Measurements from ENCODE around the gene LCNL1.

DNA sequence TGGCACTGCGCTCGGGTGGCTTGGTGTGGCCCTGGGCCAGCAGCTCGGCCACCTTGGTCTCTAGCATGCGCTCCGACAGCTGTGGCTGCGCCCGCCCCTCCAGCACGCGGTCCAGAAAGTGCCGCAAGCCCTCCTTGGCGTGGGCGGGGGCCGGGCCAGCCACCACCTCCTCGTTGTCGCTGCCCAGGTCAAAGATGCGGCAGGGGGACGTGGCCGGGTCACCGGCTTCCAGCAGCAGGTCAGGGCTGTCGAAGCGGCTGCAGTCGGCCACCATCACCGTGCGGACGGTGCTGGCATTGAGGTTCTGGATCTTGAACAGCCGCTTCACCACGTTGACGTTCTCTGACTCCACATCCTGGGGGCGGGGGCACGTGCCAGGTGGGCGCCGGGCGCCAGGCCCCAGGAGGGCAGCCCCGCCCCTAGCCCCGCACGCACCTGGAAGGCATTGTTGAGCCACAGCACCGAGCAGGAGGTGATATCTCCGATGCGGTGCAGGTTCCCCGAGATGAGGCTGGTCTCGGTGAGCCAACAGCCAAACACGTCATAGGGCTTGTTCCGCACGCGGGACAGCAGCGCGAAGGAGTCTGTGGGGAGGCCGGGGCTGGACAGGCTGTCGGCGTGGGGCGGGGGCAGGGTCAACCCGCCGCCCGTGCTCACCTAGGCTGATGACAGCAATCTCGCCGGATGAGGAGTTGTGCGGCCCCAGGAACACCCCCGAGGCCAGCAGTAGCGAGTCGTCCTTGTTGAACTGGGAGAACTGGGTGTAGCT lies 40.5 kb upstream of the LCNL1 start:
- TF ChIP-seq EZH2phosphoT487 (IDR thresholded peaks at IDR 0.05; ENCODE audit: borderline replicate concordance): no peak
- TF ChIP-seq, protein P1, sequence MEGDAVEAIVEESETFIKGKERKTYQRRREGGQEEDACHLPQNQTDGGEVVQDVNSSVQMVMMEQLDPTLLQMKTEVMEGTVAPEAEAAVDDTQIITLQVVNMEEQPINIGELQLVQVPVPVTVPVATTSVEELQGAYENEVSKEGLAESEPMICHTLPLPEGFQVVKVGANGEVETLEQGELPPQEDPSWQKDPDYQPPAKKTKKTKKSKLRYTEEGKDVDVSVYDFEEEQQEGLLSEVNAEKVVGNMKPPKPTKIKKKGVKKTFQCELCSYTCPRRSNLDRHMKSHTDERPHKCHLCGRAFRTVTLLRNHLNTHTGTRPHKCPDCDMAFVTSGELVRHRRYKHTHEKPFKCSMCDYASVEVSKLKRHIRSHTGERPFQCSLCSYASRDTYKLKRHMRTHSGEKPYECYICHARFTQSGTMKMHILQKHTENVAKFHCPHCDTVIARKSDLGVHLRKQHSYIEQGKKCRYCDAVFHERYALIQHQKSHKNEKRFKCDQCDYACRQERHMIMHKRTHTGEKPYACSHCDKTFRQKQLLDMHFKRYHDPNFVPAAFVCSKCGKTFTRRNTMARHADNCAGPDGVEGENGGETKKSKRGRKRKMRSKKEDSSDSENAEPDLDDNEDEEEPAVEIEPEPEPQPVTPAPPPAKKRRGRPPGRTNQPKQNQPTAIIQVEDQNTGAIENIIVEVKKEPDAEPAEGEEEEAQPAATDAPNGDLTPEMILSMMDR (conservative IDR thresholded peaks at IDR 0.05; ENCODE audit: low read length): no peak

All from Loucy (cell line).